Smooth muscle cell of trachea (primary cell): ENCODE data around the gene TBX20. TPM values are rescaled to one million over a fixed set of nuclear protein-coding genes. Genes with fewer than 3 reads are reported as not detected.

ENCODE experiments used
- total RNA-seq: library from RNA; depleted of rRNA; stranded (reverse); fragments of >200 nt; gene quantifications from 2 replicates; pipeline ENCODE4 v1.2.1, GENCODE V29; 2014

TBX20 gene, protein sequence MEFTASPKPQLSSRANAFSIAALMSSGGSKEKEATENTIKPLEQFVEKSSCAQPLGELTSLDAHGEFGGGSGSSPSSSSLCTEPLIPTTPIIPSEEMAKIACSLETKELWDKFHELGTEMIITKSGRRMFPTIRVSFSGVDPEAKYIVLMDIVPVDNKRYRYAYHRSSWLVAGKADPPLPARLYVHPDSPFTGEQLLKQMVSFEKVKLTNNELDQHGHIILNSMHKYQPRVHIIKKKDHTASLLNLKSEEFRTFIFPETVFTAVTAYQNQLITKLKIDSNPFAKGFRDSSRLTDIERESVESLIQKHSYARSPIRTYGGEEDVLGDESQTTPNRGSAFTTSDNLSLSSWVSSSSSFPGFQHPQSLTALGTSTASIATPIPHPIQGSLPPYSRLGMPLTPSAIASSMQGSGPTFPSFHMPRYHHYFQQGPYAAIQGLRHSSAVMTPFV
- total RNA-seq = not detected in 2 replicates

DNA sequence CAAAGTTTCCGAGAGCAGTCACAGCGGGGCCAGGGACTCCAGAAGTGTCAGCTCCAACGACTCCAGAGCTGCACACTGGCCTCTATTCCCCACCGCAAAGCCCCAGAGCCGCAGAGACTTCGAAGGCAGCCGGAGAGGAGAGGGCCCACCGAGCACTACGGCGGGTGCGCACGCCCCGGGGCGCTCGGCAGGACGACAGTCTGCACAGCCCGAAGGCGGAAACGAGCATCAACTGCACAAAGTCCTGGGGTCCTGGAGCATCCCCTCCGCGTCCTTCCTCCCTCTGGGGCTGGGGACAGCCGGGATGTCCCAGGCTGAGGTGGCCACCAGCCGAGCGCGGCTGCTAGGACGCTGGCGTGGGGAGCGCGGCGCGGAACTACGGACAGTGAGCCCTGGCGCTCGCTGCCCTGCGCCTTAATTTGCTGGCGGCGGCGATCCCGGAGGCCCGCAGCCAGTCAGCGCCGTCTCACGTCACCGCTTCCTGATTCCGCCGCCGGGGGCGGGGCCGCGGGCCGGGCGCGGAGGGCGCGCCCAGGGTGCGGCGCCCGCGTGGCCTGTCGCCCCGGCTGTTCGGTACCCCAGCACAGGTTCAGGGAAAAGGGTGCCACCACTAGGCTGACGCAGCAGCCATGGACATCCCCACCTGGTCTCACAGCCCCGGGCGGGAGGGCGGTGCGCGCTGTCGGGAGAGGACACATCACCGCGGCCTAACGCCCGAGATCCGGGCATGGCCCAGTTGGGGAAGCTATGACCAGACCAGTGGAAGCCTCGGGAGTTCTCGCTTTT lies at the start of gene TBX20:
TSS of gene TBX20 (minus strand) at position 391 of the 786 bp plus-strand sequence. CDS start 480 bp downstream, outside the sequence.

Other genes starting within 250 kb of the TBX20 start
- gene DPY19L1, start 216.6 kb downstream of the TBX20 start, total RNA-seq = 26.6 and 29.4 TPM in 2 replicates